GM23338 (cell line): ENCODE data around the gene DUSP3. TPM values are rescaled to one million over a fixed set of nuclear protein-coding genes. Genes with fewer than 3 reads are reported as not detected.

Experiments used
- ATAC-seq: fragments of 200-7000 bp; cut with Tn5 transposase; 3 replicates; pipeline ENCODE4 v1.9.1; 2020
- DNase-seq: peaks from one replicate; pipeline ENCODE4 v3.0.0-alpha.2; 2015; ENCODE audit warnings: low spot score
- H2AFZ ChIP-seq: fragments of 200-600 bp; sonication (generic); 2 replicates; pipeline ENCODE4 v1.8.0; 2016; ENCODE audit warnings: antibody characterized with exemption, mild to moderate bottlenecking, moderate library complexity
- H3F3A ChIP-seq: fragments of 200-600 bp; sonication (generic); replicated peaks from 2 replicates; pipeline ENCODE4 v1.8.0; 2017; ENCODE audit warnings: antibody characterized with exemption, mixed run types, low read depth
- H3K27ac ChIP-seq: fragments of 200-600 bp; sonication (generic); 2 replicates; pipeline ENCODE4 v1.6.1; 2016; ENCODE audit warnings: low read depth
- H3K27me3 ChIP-seq: fragments of 200-600 bp; sonication (generic); 2 replicates; pipeline ENCODE4 v1.8.0; 2016; ENCODE audit warnings: mild to moderate bottlenecking, mixed run types, moderate library complexity; ENCODE audit not compliant: insufficient read depth
- H3K36me3 ChIP-seq: fragments of 200-600 bp; sonication (generic); 2 replicates; pipeline ENCODE4 v1.8.0; 2016; ENCODE audit warnings: mild to moderate bottlenecking; ENCODE audit not compliant: insufficient read depth
- H3K4me1 ChIP-seq: fragments of 200-600 bp; sonication (generic); 2 replicates; pipeline ENCODE4 v1.8.0; 2016; ENCODE audit warnings: mild to moderate bottlenecking, moderate library complexity; ENCODE audit not compliant: insufficient read depth
- H3K4me2 ChIP-seq: fragments of 200-600 bp; sonication (generic); 2 replicates; pipeline ENCODE4 v1.7.1; 2017; ENCODE audit warnings: mixed run types
- H3K4me3 ChIP-seq: fragments of 200-600 bp; sonication (generic); 2 replicates; pipeline ENCODE4 v1.6.1; 2016; ENCODE audit warnings: mixed run types
- H3K79me2 ChIP-seq: fragments of 200-600 bp; sonication (generic); replicated peaks from 2 replicates; pipeline ENCODE4 v1.8.0; 2017; ENCODE audit warnings: mild to moderate bottlenecking; ENCODE audit not compliant: insufficient read depth
- H3K9me2 ChIP-seq: fragments of 200-600 bp; sonication (generic); 2 replicates; pipeline ENCODE4 v1.8.0; 2017; ENCODE audit not compliant: insufficient read depth
- H4K20me1 ChIP-seq: fragments of 200-600 bp; sonication (generic); replicated peaks from 2 replicates; pipeline ENCODE4 v1.8.0; 2017; ENCODE audit warnings: mild to moderate bottlenecking; ENCODE audit not compliant: insufficient read depth
- H3K27ac Mint-ChIP-seq: 2 replicates; pipeline ENCODE4 v1.8.0; 2020; ENCODE audit warnings: inconsistent platforms, mild to moderate bottlenecking, moderate library complexity, mixed read lengths
- H3K27me3 Mint-ChIP-seq: 3 replicates; pipeline ENCODE4 v1.8.0; 2022; ENCODE audit warnings: low read depth, mild to moderate bottlenecking, moderate library complexity, mixed read lengths, inconsistent platforms; ENCODE audit not compliant: insufficient read depth, poor library complexity
- H3K36me3 Mint-ChIP-seq: 3 replicates; pipeline ENCODE4 v1.8.0; 2021; ENCODE audit warnings: low read depth, mild to moderate bottlenecking, inconsistent platforms, moderate library complexity, mixed read lengths
- H3K4me1 Mint-ChIP-seq: 3 replicates; pipeline ENCODE4 v1.8.0; 2020; ENCODE audit warnings: mild to moderate bottlenecking, inconsistent platforms, mixed read lengths
- H3K4me3 Mint-ChIP-seq: 3 replicates; pipeline ENCODE4 v1.8.0; 2021; ENCODE audit warnings: moderate library complexity, mild to moderate bottlenecking, inconsistent platforms, mixed read lengths
- H3K9me3 Mint-ChIP-seq: 3 replicates; pipeline ENCODE4 v1.8.0; 2020; ENCODE audit warnings: moderate library complexity, mild to moderate bottlenecking, inconsistent platforms, mixed read lengths
- CREB1 ChIP-seq: fragments of 250-450 bp; sonication (Bioruptor Pico); IDR thresholded peaks from 2 replicates; pipeline ENCODE4 v1.5.0; 2020; ENCODE audit warnings: low read depth, mild to moderate bottlenecking, moderate library complexity
- EZH2phosphoT487 ChIP-seq: fragments of 200-600 bp; sonication (generic); IDR thresholded peaks from one replicate; pipeline ENCODE4 v1.8.1; 2018; ENCODE audit warnings: antibody characterized with exemption; ENCODE audit not compliant: unreplicated experiment
- JUNB ChIP-seq: IDR thresholded peaks from one replicate; pipeline ENCODE4 v1.6.1; 2016; ENCODE audit warnings: antibody characterized with exemption; ENCODE audit not compliant: unreplicated experiment
- ZNF114 ChIP-seq: fragments of 250-450 bp; sonication (Bioruptor Pico); IDR thresholded peaks from 2 replicates; pipeline ENCODE4 v1.5.0; 2020; ENCODE audit warnings: mild to moderate bottlenecking, moderate library complexity
- ZNF331 ChIP-seq: fragments of 250-450 bp; sonication (Bioruptor Pico); IDR thresholded peaks from 2 replicates; pipeline ENCODE4 v1.5.0; 2020; ENCODE audit warnings: low read depth, mild to moderate bottlenecking, moderate library complexity
- ZNF462 ChIP-seq: fragments of 250-450 bp; sonication (Bioruptor Pico); IDR thresholded peaks from 2 replicates; pipeline ENCODE4 v1.5.0; 2020; ENCODE audit warnings: mild to moderate bottlenecking, moderate library complexity
- polyA plus RNA-seq: library from polyadenylated mRNA; unstranded; fragments of >200 nt; fragmentation: Nextera tagmentation; extraction: Ambion mirVana; gene quantifications from 2 replicates; pipeline ENCODE4 v1.2.1, GENCODE V29; 2016
- total RNA-seq: library from RNA; depleted of rRNA; stranded (reverse); fragments of >200 nt; shearing (Covaris generic); gene quantifications from 2 replicates; pipeline ENCODE4 v1.2.3, GENCODE V29; 2014
- TF ChIP-seq, protein P1 (sequence below), 2 experiments: fragments of 200-600 bp in 1 of 2; sonication (generic) in 1 of 2; conservative IDR thresholded peaks; 2 replicates each; pipeline versions ENCODE4 v1.5.1 to v1.6.1; 2016 to 2017; ENCODE audit warnings: antibody characterized with exemption in 2 of 2, low read depth in 2 of 2, mild to moderate bottlenecking in 2 of 2, moderate library complexity in 1 of 2

The DUSP3 gene
- total and polyA plus RNA-seq, 2 experiments from 2014 or later, result 14.7 to 22.1 TPM

GRCh38 chr17:43805117-43805516 lies 26.3 kb upstream of the DUSP3 start (continued):
- TF ChIP-seq ZNF462, result no peak
- no peak for TF ChIP-seq JUNB
- no peak for TF ChIP-seq EZH2phosphoT487
- TF ChIP-seq CREB1 (CRISPR knock-in tag), result no peak
- TF ChIP-seq, protein P1, sequence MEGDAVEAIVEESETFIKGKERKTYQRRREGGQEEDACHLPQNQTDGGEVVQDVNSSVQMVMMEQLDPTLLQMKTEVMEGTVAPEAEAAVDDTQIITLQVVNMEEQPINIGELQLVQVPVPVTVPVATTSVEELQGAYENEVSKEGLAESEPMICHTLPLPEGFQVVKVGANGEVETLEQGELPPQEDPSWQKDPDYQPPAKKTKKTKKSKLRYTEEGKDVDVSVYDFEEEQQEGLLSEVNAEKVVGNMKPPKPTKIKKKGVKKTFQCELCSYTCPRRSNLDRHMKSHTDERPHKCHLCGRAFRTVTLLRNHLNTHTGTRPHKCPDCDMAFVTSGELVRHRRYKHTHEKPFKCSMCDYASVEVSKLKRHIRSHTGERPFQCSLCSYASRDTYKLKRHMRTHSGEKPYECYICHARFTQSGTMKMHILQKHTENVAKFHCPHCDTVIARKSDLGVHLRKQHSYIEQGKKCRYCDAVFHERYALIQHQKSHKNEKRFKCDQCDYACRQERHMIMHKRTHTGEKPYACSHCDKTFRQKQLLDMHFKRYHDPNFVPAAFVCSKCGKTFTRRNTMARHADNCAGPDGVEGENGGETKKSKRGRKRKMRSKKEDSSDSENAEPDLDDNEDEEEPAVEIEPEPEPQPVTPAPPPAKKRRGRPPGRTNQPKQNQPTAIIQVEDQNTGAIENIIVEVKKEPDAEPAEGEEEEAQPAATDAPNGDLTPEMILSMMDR (conservative IDR thresholded peaks at IDR 0.05; ENCODE audit: low read depth in 2 of 2), result no peak

GRCh38 chr17:43803758-43804157 lies 25.0 kb upstream of the DUSP3 start:
- no peaks in the 10 kb centered on the region for H3K9me2 ChIP-seq
- no peaks in the 10 kb centered on the region; the same call in 1 of the 2 replicates for H3F3A ChIP-seq
- Mint-ChIP-seq H3K9me3 (peaks cover 10% of the 10 kb centered on the region), H3K27me3 (peaks cover 3% of the 10 kb centered on the region), H3K4me3 (peak overlapping the region; percentile 36; the same call in 2 of the 3 replicates), H3K4me1 (peaks cover 39% of the 10 kb centered on the region), H3K27ac (peak overlapping the region; percentile 63; the same call in 1 of the 2 replicates), H3K36me3 (peaks cover 26% of the 10 kb centered on the region; the same call in 2 of the 3 replicates)
- no peaks in the 10 kb centered on the region for H3K36me3 ChIP-seq
- H3K27me3 ChIP-seq, result no peaks in the 10 kb centered on the region
- peaks cover 37% of the 10 kb centered on the region for H3K4me1 ChIP-seq
- peak overlapping the region; percentile 30 for H3K4me3 ChIP-seq
- peak; percentile 71 for DNase-seq
- ATAC-seq, result peak; percentile 86
- no peaks in the 10 kb centered on the region for H3K79me2 ChIP-seq
- H3K4me2 ChIP-seq, result peak overlapping the region; percentile 42
- TF ChIP-seq ZNF331 (CRISPR knock-in tag) (no peak), ZNF114 (CRISPR knock-in tag) (no peak), JUNB (no peak)
- no peak overlapping the region for H2AFZ ChIP-seq
- H4K20me1 ChIP-seq, result no peaks in the 10 kb centered on the region
- peak overlapping the region; percentile 79 for H3K27ac ChIP-seq
